ENCODE results near the gene SNRPE.

Gene SNRPE

DNA sequence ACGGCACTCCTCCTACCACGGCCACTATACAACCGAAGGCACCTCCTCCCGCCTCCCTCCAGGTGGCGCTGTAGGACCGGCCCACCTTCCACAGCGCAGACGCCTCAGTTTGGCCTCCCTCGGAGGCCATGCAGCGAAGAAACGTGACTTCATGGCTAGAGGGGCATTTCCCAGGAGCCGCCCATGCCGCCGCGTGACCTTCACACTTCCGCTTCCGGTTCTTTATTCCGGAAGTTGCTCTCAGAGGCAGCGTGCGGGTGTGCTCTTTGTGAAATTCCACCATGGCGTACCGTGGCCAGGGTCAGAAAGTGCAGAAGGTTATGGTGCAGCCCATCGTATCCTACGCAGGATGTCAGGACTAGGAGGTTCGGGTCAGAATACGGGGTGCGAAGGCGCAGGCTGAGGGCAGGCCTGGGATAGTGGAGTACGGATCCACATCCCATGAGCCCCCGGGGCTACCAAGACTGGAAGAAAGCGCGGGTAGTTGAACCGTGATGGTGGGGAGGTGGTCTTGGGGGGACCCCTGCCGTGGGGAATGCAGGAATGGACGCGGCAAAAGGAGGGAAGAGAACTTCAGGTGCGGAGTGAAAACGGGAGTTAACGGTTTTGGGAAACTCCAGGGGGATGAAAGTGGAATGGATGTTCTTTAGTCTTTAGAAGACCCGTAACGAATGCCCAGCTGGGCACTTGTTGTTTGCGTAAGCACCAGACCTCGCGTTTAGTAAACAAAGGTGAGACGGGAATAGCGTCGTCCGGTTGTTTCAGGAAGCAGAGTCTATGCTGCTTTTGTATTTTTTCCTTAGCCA, at the start of gene SNRPE (continued):
- TF ChIP-seq, protein P1, sequence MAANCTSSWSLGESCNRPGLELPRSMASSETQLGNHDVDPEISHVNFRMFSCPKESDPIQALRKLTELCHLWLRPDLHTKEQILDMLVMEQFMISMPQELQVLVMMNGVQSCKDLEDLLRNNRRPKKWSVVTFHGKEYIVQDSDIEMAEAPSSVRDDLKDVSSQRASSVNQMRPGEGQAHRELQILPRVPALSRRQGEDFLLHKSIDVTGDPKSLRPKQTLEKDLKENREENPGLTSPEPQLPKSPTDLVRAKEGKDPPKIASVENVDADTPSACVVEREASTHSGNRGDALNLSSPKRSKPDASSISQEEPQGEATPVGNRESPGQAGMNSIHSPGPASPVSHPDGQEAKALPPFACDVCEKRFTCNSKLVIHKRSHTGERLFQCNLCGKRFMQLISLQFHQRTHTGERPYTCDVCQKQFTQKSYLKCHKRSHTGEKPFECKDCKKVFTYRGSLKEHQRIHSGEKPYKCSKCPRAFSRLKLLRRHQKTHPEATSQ (tag by site-specific recombination; IDR thresholded peaks at IDR 0.05): no peak; the same call in 1 of the 2 replicates
- no peak for TF ChIP-seq ZNF146 (tag by site-specific recombination; IDR thresholded peaks at IDR 0.05)
- peak; percentile 64; the same call in 1 of the 2 replicates for TF ChIP-seq KLF10 (tag by site-specific recombination; IDR thresholded peaks at IDR 0.05)
- TF ChIP-seq YY1 (tag by site-specific recombination; IDR thresholded peaks at IDR 0.05): peak; percentile 84
- TF ChIP-seq ZNF157 (tag by site-specific recombination; IDR thresholded peaks at IDR 0.05): peak; percentile 32; the same call in 1 of the 2 replicates
- TF ChIP-seq PRDM1 (tag by site-specific recombination; IDR thresholded peaks at IDR 0.05): 0 out of 2 replicates have a peak, but pooled peaks have one; percentile 9
- TF ChIP-seq ZNF747 (tag by site-specific recombination; IDR thresholded peaks at IDR 0.05): no peak
- TF ChIP-seq KLF7 (tag by site-specific recombination; IDR thresholded peaks at IDR 0.05; ENCODE audit: borderline replicate concordance): peak; percentile 96
- TF ChIP-seq ZNF777 (tag by site-specific recombination; IDR thresholded peaks at IDR 0.05; ENCODE audit: borderline replicate concordance): no peak
- peak; percentile 86 for TF ChIP-seq ZBTB17 (tag by site-specific recombination; IDR thresholded peaks at IDR 0.05)
- peak; percentile 52; the same call in 1 of the 2 replicates for TF ChIP-seq TRIM28 (IDR thresholded peaks at IDR 0.05; ENCODE audit: borderline replicate concordance, low read length)
- peak; percentile 49 for TF ChIP-seq GLIS2 (tag by site-specific recombination; IDR thresholded peaks at IDR 0.05)
- TF ChIP-seq GLI4 (tag by site-specific recombination; IDR thresholded peaks at IDR 0.05): 0 out of 2 replicates have a peak, but pooled peaks have one; percentile 70
- TF ChIP-seq, protein P2, sequence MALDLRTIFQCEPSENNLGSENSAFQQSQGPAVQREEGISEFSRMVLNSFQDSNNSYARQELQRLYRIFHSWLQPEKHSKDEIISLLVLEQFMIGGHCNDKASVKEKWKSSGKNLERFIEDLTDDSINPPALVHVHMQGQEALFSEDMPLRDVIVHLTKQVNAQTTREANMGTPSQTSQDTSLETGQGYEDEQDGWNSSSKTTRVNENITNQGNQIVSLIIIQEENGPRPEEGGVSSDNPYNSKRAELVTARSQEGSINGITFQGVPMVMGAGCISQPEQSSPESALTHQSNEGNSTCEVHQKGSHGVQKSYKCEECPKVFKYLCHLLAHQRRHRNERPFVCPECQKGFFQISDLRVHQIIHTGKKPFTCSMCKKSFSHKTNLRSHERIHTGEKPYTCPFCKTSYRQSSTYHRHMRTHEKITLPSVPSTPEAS (tag by site-specific recombination; IDR thresholded peaks at IDR 0.05): 0 out of 2 replicates have a peak, but pooled peaks have one; percentile 49
- TF ChIP-seq, protein P3, sequence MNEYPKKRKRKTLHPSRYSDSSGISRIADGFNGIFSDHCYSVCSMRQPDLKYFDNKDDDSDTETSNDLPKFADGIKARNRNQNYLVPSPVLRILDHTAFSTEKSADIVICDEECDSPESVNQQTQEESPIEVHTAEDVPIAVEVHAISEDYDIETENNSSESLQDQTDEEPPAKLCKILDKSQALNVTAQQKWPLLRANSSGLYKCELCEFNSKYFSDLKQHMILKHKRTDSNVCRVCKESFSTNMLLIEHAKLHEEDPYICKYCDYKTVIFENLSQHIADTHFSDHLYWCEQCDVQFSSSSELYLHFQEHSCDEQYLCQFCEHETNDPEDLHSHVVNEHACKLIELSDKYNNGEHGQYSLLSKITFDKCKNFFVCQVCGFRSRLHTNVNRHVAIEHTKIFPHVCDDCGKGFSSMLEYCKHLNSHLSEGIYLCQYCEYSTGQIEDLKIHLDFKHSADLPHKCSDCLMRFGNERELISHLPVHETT (tag by site-specific recombination; IDR thresholded peaks at IDR 0.05): peak; percentile 93
- TF ChIP-seq, protein P4, sequence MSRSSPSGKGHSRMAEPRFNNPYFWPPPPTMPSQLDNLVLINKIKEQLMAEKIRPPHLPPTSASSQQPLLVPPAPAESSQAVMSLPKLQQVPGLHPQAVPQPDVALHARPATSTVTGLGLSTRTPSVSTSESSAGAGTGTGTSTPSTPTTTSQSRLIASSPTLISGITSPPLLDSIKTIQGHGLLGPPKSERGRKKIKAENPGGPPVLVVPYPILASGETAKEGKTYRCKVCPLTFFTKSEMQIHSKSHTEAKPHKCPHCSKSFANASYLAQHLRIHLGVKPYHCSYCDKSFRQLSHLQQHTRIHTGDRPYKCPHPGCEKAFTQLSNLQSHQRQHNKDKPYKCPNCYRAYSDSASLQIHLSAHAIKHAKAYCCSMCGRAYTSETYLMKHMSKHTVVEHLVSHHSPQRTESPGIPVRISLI (tag by site-specific recombination; IDR thresholded peaks at IDR 0.05): peak; percentile 64; the same call in 1 of the 2 replicates
- 0 out of 2 replicates have a peak, but pooled peaks have one; percentile 17 for TF ChIP-seq ZNF366 (tag by site-specific recombination; conservative IDR thresholded peaks at IDR 0.05)
- peak; percentile 79 for TF ChIP-seq ZNF391 (tag by site-specific recombination; IDR thresholded peaks at IDR 0.05; ENCODE audit: borderline replicate concordance, low read depth)
- TF ChIP-seq, protein P5, sequence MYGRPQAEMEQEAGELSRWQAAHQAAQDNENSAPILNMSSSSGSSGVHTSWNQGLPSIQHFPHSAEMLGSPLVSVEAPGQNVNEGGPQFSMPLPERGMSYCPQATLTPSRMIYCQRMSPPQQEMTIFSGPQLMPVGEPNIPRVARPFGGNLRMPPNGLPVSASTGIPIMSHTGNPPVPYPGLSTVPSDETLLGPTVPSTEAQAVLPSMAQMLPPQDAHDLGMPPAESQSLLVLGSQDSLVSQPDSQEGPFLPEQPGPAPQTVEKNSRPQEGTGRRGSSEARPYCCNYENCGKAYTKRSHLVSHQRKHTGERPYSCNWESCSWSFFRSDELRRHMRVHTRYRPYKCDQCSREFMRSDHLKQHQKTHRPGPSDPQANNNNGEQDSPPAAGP (tag by site-specific recombination; IDR thresholded peaks at IDR 0.05): peak; percentile 93
- TF ChIP-seq, protein P6, sequence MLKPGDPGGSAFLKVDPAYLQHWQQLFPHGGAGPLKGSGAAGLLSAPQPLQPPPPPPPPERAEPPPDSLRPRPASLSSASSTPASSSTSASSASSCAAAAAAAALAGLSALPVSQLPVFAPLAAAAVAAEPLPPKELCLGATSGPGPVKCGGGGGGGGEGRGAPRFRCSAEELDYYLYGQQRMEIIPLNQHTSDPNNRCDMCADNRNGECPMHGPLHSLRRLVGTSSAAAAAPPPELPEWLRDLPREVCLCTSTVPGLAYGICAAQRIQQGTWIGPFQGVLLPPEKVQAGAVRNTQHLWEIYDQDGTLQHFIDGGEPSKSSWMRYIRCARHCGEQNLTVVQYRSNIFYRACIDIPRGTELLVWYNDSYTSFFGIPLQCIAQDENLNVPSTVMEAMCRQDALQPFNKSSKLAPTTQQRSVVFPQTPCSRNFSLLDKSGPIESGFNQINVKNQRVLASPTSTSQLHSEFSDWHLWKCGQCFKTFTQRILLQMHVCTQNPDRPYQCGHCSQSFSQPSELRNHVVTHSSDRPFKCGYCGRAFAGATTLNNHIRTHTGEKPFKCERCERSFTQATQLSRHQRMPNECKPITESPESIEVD (tag by site-specific recombination; IDR thresholded peaks at IDR 0.05): no peak
- TF ChIP-seq, protein P7, sequence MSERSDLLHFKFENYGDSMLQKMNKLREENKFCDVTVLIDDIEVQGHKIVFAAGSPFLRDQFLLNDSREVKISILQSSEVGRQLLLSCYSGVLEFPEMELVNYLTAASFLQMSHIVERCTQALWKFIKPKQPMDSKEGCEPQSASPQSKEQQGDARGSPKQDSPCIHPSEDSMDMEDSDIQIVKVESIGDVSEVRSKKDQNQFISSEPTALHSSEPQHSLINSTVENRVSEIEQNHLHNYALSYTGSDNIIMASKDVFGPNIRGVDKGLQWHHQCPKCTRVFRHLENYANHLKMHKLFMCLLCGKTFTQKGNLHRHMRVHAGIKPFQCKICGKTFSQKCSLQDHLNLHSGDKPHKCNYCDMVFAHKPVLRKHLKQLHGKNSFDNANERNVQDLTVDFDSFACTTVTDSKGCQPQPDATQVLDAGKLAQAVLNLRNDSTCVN (tag by site-specific recombination; optimal IDR thresholded peaks at IDR 0.05): peak; percentile 43
- TF ChIP-seq, protein P8, sequence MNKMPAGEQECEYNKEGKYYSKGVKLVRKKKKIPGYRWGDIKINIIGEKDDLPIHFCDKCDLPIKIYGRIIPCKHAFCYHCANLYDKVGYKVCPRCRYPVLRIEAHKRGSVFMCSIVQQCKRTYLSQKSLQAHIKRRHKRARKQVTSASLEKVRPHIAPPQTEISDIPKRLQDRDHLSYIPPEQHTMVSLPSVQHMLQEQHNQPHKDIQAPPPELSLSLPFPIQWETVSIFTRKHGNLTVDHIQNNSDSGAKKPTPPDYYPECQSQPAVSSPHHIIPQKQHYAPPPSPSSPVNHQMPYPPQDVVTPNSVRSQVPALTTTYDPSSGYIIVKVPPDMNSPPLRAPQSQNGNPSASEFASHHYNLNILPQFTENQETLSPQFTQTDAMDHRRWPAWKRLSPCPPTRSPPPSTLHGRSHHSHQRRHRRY (tag by site-specific recombination; IDR thresholded peaks at IDR 0.05): no peak
- TF ChIP-seq TCF7L2 (IDR thresholded peaks at IDR 0.05; ENCODE audit: borderline replicate concordance, low read depth, low read length): no peak
- TF ChIP-seq, protein P9, sequence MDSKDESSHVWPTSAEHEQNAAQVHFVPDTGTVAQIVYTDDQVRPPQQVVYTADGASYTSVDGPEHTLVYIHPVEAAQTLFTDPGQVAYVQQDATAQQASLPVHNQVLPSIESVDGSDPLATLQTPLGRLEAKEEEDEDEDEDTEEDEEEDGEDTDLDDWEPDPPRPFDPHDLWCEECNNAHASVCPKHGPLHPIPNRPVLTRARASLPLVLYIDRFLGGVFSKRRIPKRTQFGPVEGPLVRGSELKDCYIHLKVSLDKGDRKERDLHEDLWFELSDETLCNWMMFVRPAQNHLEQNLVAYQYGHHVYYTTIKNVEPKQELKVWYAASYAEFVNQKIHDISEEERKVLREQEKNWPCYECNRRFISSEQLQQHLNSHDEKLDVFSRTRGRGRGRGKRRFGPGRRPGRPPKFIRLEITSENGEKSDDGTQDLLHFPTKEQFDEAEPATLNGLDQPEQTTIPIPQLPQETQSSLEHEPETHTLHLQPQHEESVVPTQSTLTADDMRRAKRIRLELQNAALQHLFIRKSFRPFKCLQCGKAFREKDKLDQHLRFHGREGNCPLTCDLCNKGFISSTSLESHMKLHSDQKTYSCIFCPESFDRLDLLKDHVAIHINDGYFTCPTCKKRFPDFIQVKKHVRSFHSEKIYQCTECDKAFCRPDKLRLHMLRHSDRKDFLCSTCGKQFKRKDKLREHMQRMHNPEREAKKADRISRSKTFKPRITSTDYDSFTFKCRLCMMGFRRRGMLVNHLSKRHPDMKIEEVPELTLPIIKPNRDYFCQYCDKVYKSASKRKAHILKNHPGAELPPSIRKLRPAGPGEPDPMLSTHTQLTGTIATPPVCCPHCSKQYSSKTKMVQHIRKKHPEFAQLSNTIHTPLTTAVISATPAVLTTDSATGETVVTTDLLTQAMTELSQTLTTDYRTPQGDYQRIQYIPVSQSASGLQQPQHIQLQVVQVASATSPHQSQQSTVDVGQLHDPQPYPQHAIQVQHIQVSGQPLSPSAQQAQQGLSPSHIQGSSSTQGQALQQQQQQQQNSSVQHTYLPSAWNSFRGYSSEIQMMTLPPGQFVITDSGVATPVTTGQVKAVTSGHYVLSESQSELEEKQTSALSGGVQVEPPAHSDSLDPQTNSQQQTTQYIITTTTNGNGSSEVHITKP (tag by site-specific recombination; IDR thresholded peaks at IDR 0.05): peak; percentile 61

All from HEK293 (cell line).